ENCODE measurements around the gene GABRB3. TPM values are rescaled to one million over a fixed set of nuclear protein-coding genes. Genes with fewer than 3 reads are reported as not detected.

Gene GABRB3
- total and polyA plus RNA-seq, 8 donors, result 0.94 to 4.0 (median 2.3) TPM

DNA sequence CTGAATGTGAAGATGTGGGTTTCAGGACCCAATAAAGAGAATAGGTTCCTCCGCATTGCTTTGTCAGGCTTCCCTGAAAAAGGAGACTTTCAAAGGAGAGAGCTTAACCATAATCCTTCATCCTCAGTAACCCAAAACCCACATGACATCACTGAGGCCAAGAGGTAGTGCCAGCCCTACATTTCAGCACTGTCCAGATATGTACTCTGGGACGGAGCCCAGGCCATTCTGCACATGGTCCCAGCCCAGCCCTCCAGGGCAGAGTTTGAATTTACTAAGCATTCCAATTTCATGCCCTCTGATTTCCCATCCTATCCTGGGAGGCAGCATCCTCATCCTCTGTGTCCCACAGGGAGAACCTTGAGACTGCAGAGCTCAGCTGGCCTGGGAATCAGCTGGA lies 210.5 kb downstream of the GABRB3 start:
- no peaks in the 10 kb centered on the region for H3K4me1 ChIP-seq
- peaks cover 0 to 13% of the 10 kb centered on the region in 2 donors for H3K9me3 ChIP-seq
- intact Hi-C loops (cut with DNase I), result no loop called here
- no peaks in the 10 kb centered on the region for H3K27me3 ChIP-seq
- H3K36me3 ChIP-seq, result no peaks in the 10 kb centered on the region
- no peak for ATAC-seq
- TF ChIP-seq, protein P1, sequence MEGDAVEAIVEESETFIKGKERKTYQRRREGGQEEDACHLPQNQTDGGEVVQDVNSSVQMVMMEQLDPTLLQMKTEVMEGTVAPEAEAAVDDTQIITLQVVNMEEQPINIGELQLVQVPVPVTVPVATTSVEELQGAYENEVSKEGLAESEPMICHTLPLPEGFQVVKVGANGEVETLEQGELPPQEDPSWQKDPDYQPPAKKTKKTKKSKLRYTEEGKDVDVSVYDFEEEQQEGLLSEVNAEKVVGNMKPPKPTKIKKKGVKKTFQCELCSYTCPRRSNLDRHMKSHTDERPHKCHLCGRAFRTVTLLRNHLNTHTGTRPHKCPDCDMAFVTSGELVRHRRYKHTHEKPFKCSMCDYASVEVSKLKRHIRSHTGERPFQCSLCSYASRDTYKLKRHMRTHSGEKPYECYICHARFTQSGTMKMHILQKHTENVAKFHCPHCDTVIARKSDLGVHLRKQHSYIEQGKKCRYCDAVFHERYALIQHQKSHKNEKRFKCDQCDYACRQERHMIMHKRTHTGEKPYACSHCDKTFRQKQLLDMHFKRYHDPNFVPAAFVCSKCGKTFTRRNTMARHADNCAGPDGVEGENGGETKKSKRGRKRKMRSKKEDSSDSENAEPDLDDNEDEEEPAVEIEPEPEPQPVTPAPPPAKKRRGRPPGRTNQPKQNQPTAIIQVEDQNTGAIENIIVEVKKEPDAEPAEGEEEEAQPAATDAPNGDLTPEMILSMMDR (IDR thresholded peaks at IDR 0.05), result no peak
- no peak overlapping the region for H3K27ac ChIP-seq
- DNase-seq, result no peak
- H3K4me3 ChIP-seq, result no peak overlapping the region

DNA sequence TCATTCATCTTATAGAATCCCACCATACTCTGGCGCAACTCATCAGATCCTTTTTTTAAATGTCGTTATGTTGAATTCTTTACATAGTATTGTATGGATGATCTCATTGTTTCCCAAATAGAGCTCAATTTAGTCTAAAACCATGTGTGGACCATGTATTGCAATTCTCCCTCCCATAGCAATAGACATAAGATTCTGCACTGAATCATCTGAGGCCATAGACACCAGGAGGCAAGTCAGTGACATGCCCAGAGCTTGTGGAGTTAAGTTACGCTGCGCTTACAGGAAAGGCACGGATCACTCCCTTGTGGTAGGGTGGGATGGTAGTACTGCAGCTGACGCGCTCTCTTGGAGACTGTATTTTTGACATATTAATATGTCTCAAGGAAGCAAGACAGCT lies 211.0 kb downstream of the GABRB3 start:
- Histone ChIP-seq H3K36me3 (no peaks in the 10 kb centered on the region), H3K4me3 (no peak overlapping the region), H3K27me3 (no peaks in the 10 kb centered on the region), H3K9me3 (peaks cover 0 to 13% of the 10 kb centered on the region in 2 donors), H3K27ac (no peak overlapping the region), H3K4me1 (no peaks in the 10 kb centered on the region)
- DNase-seq (no peak), ATAC-seq (no peak)
- TF ChIP-seq, protein P1 (IDR thresholded peaks at IDR 0.05), result no peak
- intact Hi-C loops (cut with DNase I), result no loop called here

GRCh38 chr15:26561130-26561529 lies 211.7 kb downstream of the GABRB3 start:
- DNase-seq (no peak), ATAC-seq (no peak)
- no peak overlapping the region for H3K4me3 ChIP-seq
- H3K27me3 ChIP-seq, result no peaks in the 10 kb centered on the region
- H3K9me3 ChIP-seq, result peaks cover 0 to 17% of the 10 kb centered on the region in 2 donors
- no peaks in the 10 kb centered on the region for H3K4me1 ChIP-seq
- H3K36me3 ChIP-seq, result no peaks in the 10 kb centered on the region
- intact Hi-C loops (cut with DNase I), result no loop called here
- no peak overlapping the region for H3K27ac ChIP-seq
- TF ChIP-seq, protein P1 (IDR thresholded peaks at IDR 0.05), result no peak

DNA sequence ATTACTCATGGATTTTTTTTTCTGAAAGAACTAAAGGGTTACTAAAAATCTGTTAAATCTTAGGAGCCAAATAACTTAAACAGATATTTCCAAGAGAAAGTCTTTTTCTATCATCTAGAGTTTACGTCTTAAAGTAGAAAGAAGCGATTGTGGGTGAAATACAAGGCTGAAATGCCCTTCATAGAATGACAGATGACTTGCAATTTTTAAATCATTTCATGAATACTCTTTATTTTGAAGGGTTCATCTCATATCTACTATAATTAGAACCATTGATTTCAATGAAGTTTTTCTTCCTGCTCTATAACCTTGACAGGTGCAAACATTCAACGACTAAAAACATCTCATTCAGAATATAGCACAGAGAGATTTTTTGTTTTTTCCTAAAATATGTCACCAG lies 217.0 kb downstream of the GABRB3 start:
- TF ChIP-seq, protein P1 (IDR thresholded peaks at IDR 0.05), result no peak
- ATAC-seq, result no peak
- intact Hi-C loops (cut with DNase I), result no loop called here

DNA sequence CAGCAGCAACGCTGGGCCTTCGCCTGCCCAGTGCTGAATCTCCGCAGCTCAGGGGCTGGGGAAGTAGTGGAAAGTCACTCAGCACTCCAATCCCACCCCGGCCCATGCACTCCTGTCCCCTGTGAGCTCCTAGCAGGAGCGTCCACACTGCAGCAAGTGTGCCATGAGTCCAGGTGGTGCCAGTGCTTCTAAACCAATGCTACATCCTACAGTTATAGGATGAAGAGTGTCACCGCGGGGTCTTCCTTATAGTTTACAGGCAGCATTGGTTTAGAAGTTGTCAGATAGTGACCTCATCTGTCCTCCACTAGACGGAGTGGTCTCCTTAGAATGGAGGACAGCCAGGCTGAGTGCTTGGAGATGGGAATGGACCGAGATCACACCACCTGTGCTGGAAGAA lies 221.4 kb downstream of the GABRB3 start:
- peaks cover 0 to 16% of the 10 kb centered on the region in 2 donors for H3K9me3 ChIP-seq
- no peaks in the 10 kb centered on the region for H3K27me3 ChIP-seq
- ATAC-seq (no peak), DNase-seq (no peak)
- no peak overlapping the region for H3K4me3 ChIP-seq
- intact Hi-C loops (cut with DNase I), result no loop called here
- H3K27ac ChIP-seq, result no peak overlapping the region
- no peaks in the 10 kb centered on the region for H3K36me3 ChIP-seq
- no peaks in the 10 kb centered on the region for H3K4me1 ChIP-seq
- TF ChIP-seq, protein P1 (IDR thresholded peaks at IDR 0.05), result no peak

More for the DNA sequence above, 217.0 kb downstream of the GABRB3 start:
- no peak for DNase-seq
- no peaks in the 10 kb centered on the region for H3K36me3 ChIP-seq
- H3K9me3 ChIP-seq, result peaks cover 0 to 29% of the 10 kb centered on the region in 2 donors
- no peaks in the 10 kb centered on the region for H3K27me3 ChIP-seq
- H3K4me1 ChIP-seq, result no peaks in the 10 kb centered on the region
- H3K27ac ChIP-seq, result no peak overlapping the region
- no peak overlapping the region for H3K4me3 ChIP-seq
